Endothelial cell of umbilical vein (primary cell): Measurements from ENCODE around the gene PRRT1B. TPM values are rescaled to one million over a fixed set of nuclear protein-coding genes. Genes with fewer than 3 reads are reported as not detected.

Experiments
- BruUV-seq: library from RNA; stranded (reverse); fragments of 400-500 nt; replicated peaks from 2 replicates; lab custom pipeline; 2021; lab: Mats Ljungman, UMichigan
- CTCF ChIA-PET: fragments of 300-600, 350-600 bp; sonication (Branson Sonifier 250); formaldehyde crosslinking; loops from one replicate; lab custom pipeline; 2021; ENCODE audit warnings: antibody characterized with exemption, inconsistent platforms; lab: Charles Lee
- POLR2A ChIA-PET: fragments of 300-600, 350-600 bp; sonication (Branson Sonifier 250); formaldehyde crosslinking; loops from one replicate; lab custom pipeline; 2021; ENCODE audit warnings: antibody characterized with exemption, inconsistent platforms; lab: Charles Lee
- DNase-seq: peaks from one replicate; pipeline ENCODE4 v3.0.0-alpha.2; 2011; ENCODE audit warnings: low read depth, low spot score
- FAIRE-seq: peaks from 2 replicates; lab custom pipeline; 2011; peaks lifted over from hg19 to GRCh38; lab: Jason Lieb, UNC
- H2AFZ ChIP-seq: 2 replicates; pipeline ENCODE4 v1.6.0; 2012; ENCODE audit warnings: low read depth, low read length, control low read depth, inconsistent platforms
- H3K27ac ChIP-seq: 2 replicates; pipeline ENCODE4 v1.5.1; 2011; ENCODE audit warnings: low read depth, mild to moderate bottlenecking, control low read depth, low read length, moderate library complexity; ENCODE audit not compliant: insufficient read depth
- H3K27me3 ChIP-seq, 2 experiments: 2 replicates each; pipeline versions ENCODE4 v1.6.0 to v1.6.1; 2011; ENCODE audit warnings: low read length in 2 of 2, mixed read lengths in 1 of 2; ENCODE audit not compliant: control insufficient read depth in 2 of 2, insufficient read depth in 2 of 2
- H3K36me3 ChIP-seq, 2 experiments: 2 replicates in 1 of 2; 3 replicates in 1 of 2; pipeline ENCODE4 v1.5.1; 2011; ENCODE audit warnings: low read length in 2 of 2, mild to moderate bottlenecking in 1 of 2, moderate library complexity in 1 of 2; ENCODE audit not compliant: control insufficient read depth in 2 of 2, insufficient read depth in 2 of 2; ENCODE audit errors: extremely low read depth in 1 of 2
- H3K4me1 ChIP-seq: 3 replicates; pipeline ENCODE4 v1.5.1; 2011; ENCODE audit warnings: mild to moderate bottlenecking, low read length; ENCODE audit not compliant: control insufficient read depth, insufficient read depth; ENCODE audit errors: extremely low read depth
- H3K4me2 ChIP-seq: 2 replicates; pipeline ENCODE4 v1.6.1; 2011; ENCODE audit warnings: low read length, control low read depth, mixed read lengths; ENCODE audit not compliant: insufficient read depth
- H3K4me3 ChIP-seq, 3 experiments: fragments of 200-600 bp in 1 of 3; sonication (generic), shearing (Covaris generic) in 1 of 3; replicated peaks in 1 of 3; 2 replicates each; pipeline ENCODE4 v1.5.1; 2011 to 2016; ENCODE audit warnings: control low read depth in 3 of 3, low read length in 3 of 3, mild to moderate bottlenecking in 2 of 3, inconsistent platforms in 1 of 3, low read depth in 1 of 3, moderate library complexity in 1 of 3; ENCODE audit not compliant: insufficient read depth in 1 of 3
- H3K79me2 ChIP-seq: 2 replicates; pipeline ENCODE4 v1.6.0; 2012; ENCODE audit warnings: low read length, inconsistent platforms; ENCODE audit not compliant: control insufficient read depth, insufficient read depth
- H3K9ac ChIP-seq: replicated peaks from 2 replicates; pipeline ENCODE3; 2011; ENCODE audit warnings: low read length, control low read depth; ENCODE audit not compliant: insufficient read depth; ENCODE audit errors: extremely low read depth
- H3K9me1 ChIP-seq: replicated peaks from 3 replicates; pipeline ENCODE4 v1.6.0; 2011; ENCODE audit warnings: mild to moderate bottlenecking, low read length; ENCODE audit not compliant: control insufficient read depth, insufficient read depth; ENCODE audit errors: extremely low read depth
- H3K9me3 ChIP-seq: replicated peaks from 2 replicates; pipeline ENCODE4 v1.5.1; 2012; ENCODE audit warnings: low read length, inconsistent platforms; ENCODE audit not compliant: control insufficient read depth, insufficient read depth
- H4K20me1 ChIP-seq: replicated peaks from 2 replicates; pipeline ENCODE3; 2011; ENCODE audit warnings: mild to moderate bottlenecking, low read length; ENCODE audit not compliant: control insufficient read depth, insufficient read depth; ENCODE audit errors: extremely low read depth
- EZH2 ChIP-seq: IDR thresholded peaks from 2 replicates; pipeline ENCODE4 v1.6.1; 2012; ENCODE audit warnings: borderline replicate concordance, low read depth, mild to moderate bottlenecking, moderate library complexity, low read length, inconsistent platforms; ENCODE audit not compliant: severe bottlenecking
- FOS ChIP-seq: IDR thresholded peaks from 2 replicates; pipeline ENCODE4 v1.6.1; 2011; ENCODE audit warnings: mild to moderate bottlenecking, low read length, moderate library complexity, borderline replicate concordance; ENCODE audit not compliant: insufficient read depth
- GATA2 ChIP-seq: IDR thresholded peaks from 2 replicates; pipeline ENCODE4 v1.7.0; 2011; ENCODE audit warnings: low read depth, mild to moderate bottlenecking, moderate library complexity, mixed read lengths, low read length; ENCODE audit not compliant: insufficient read length, insufficient read depth
- JUN ChIP-seq: IDR thresholded peaks from 2 replicates; pipeline ENCODE4 v1.6.1; 2011; ENCODE audit warnings: borderline replicate concordance, low read depth; ENCODE audit not compliant: insufficient read length, insufficient read depth
- MAX ChIP-seq: IDR thresholded peaks from 2 replicates; pipeline ENCODE4 v1.6.1; 2011; ENCODE audit not compliant: insufficient read depth, insufficient read length
- MYC ChIP-seq: IDR thresholded peaks from one replicate; pipeline ENCODE4 v1.6.1; 2011; ENCODE audit warnings: mild to moderate bottlenecking, low read depth, low read length
- POLR2A ChIP-seq: IDR thresholded peaks from 2 replicates; pipeline ENCODE4 v1.6.1; 2012; ENCODE audit warnings: low read depth, mild to moderate bottlenecking, control low read depth, low read length
- POLR2AphosphoS5 ChIP-seq: IDR thresholded peaks from 2 replicates; pipeline ENCODE4 v1.6.1; 2012; ENCODE audit warnings: low read depth, mild to moderate bottlenecking, control low read depth, low read length, moderate library complexity; ENCODE audit not compliant: insufficient read depth
- dilution Hi-C: fragments of 300-500 bp; cut with MboI; formaldehyde crosslinking; loops from one replicate; pipeline ENCODE4 v1.15.0; 2019; ENCODE audit warnings: low sequenced_read_pairs; ENCODE audit not compliant: extremely low pct_ligation_motif_present
- intact Hi-C: fragments of 100-400 bp; cut with micrococcal nuclease; formaldehyde crosslinking; loops from one replicate; pipeline ENCODE4 v1.10.0; 2022
- polyA plus RNA-seq, 4 experiments: library from polyadenylated mRNA; depleted of rRNA in 3 of 4; stranded (reverse) in 3 of 4; unstranded in 1 of 4; fragments of >200 nt; gene quantifications; 2 replicates each; pipeline versions ENCODE4 v1.2.1 to v1.2.3, GENCODE V29; 2011 to 2012; ENCODE audit warnings: missing spikeins in 1 of 4
- total RNA-seq: library from RNA; stranded (reverse); gene quantifications from 2 replicates; pipeline ENCODE4 v1.2.3, GENCODE V29; 2021
- TF ChIP-seq, protein P1 (sequence below), 2 donors: IDR thresholded peaks; 1 replicate in 1 of 2; 2 replicates in 1 of 2; pipeline ENCODE4 v1.5.1; 2011; ENCODE audit warnings: low read length in 2 of 2, mild to moderate bottlenecking in 2 of 2, moderate library complexity in 2 of 2, control low read depth in 1 of 2, inconsistent platforms in 1 of 2, low read depth in 1 of 2; ENCODE audit not compliant: insufficient read depth in 1 of 2; ENCODE audit errors: extremely low read depth in 1 of 2

Gene PRRT1B
- total and polyA plus RNA-seq, 2 donors (not counting 3 experiments of a cell fraction or from before 2014, with no cell fraction given), result not detected

DNA sequence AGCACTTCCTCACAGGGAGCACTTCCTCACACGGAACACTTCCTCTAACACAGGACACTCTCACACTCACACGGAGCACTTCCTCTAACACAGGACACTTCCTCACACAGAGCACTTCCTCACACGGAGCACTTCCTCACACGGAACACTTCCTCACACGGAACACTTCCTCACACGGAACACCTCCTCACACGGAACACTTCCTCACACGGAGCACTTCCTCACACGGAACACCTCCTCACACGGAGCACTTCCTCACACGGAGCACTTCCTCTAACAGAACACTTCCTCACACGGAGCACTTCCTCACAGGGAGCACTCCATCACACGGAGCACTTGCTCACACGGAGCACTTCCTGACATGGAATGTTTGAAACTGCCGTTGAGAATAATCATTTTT lies 29.2 kb upstream of the PRRT1B start:
- CTCF ChIA-PET, result no interaction called here
- Histone ChIP-seq H3K27ac (no peak overlapping the region), H3K9ac (no peak overlapping the region), H3K79me2 (no peaks in the 10 kb centered on the region), H4K20me1 (no peaks in the 10 kb centered on the region), H3K27me3 (no peaks in the 10 kb centered on the region), H3K9me3 (no peaks in the 10 kb centered on the region), H3K9me1 (no peaks in the 10 kb centered on the region), H2AFZ (no peak overlapping the region), H3K4me1 (no peaks in the 10 kb centered on the region), H3K4me3 (no peak overlapping the region), H3K4me2 (no peak overlapping the region), H3K36me3 (peaks cover 22 to 74% of the 10 kb centered on the region in 2 experiments)
- POLR2A ChIA-PET, result no interaction called here
- no peak for FAIRE-seq
- BruUV-seq, result no TSS peak
- intact Hi-C loops (no loop called here), dilution Hi-C loops (no loop called here)
- no peak for DNase-seq
- TF ChIP-seq POLR2A, result no peak
- TF ChIP-seq, protein P1, sequence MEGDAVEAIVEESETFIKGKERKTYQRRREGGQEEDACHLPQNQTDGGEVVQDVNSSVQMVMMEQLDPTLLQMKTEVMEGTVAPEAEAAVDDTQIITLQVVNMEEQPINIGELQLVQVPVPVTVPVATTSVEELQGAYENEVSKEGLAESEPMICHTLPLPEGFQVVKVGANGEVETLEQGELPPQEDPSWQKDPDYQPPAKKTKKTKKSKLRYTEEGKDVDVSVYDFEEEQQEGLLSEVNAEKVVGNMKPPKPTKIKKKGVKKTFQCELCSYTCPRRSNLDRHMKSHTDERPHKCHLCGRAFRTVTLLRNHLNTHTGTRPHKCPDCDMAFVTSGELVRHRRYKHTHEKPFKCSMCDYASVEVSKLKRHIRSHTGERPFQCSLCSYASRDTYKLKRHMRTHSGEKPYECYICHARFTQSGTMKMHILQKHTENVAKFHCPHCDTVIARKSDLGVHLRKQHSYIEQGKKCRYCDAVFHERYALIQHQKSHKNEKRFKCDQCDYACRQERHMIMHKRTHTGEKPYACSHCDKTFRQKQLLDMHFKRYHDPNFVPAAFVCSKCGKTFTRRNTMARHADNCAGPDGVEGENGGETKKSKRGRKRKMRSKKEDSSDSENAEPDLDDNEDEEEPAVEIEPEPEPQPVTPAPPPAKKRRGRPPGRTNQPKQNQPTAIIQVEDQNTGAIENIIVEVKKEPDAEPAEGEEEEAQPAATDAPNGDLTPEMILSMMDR (IDR thresholded peaks at IDR 0.05; ENCODE audit: extremely low read depth in 1 of 2, insufficient read depth in 1 of 2, low read depth in 1 of 2, low read length in 2 of 2), result no peak
- no peak for TF ChIP-seq MYC
- TF ChIP-seq MAX, result no peak
- TF ChIP-seq GATA2, result no peak
- TF ChIP-seq FOS, result no peak
- TF ChIP-seq POLR2AphosphoS5, result no peak
- TF ChIP-seq EZH2, result no peak
- no peak for TF ChIP-seq JUN
